Trophoblast cell (in vitro differentiated cells and primary cell): Measurements from ENCODE around the gene STX10.
A peak's percentile ranks its signal among the peaks of the same experiment; 100 is the strongest.

Experiments used
- DNase-seq, 2 donors: peaks; one replicate each; pipeline ENCODE4 v3.0.0-alpha.2; 2016
- H2AFZ ChIP-seq: 2 replicates; pipeline ENCODE4 v1.6.1; 2013; ENCODE audit warnings: low read length, moderate library complexity, mild to moderate bottlenecking; ENCODE audit not compliant: insufficient read depth, poor library complexity
- H2AK5ac ChIP-seq: 2 replicates; pipeline ENCODE4 v1.6.1; 2013; ENCODE audit warnings: mild to moderate bottlenecking, low read length
- H2BK120ac ChIP-seq: 2 replicates; pipeline ENCODE4 v1.6.1; 2013; ENCODE audit warnings: low read length, mild to moderate bottlenecking, moderate library complexity; ENCODE audit not compliant: insufficient read depth, poor library complexity
- H2BK12ac ChIP-seq: 2 replicates; pipeline ENCODE4 v1.6.1; 2013; ENCODE audit warnings: mild to moderate bottlenecking, low read length, moderate library complexity
- H2BK5ac ChIP-seq: 2 replicates; pipeline ENCODE4 v1.6.1; 2013; ENCODE audit warnings: low read length, low read depth, moderate library complexity, mild to moderate bottlenecking; ENCODE audit not compliant: poor library complexity
- H3K14ac ChIP-seq: 2 replicates; pipeline ENCODE4 v1.6.1; 2013; ENCODE audit warnings: mild to moderate bottlenecking, low read length
- H3K18ac ChIP-seq: 2 replicates; pipeline ENCODE4 v1.6.1; 2013; ENCODE audit warnings: mild to moderate bottlenecking, low read length
- H3K23ac ChIP-seq: 2 replicates; pipeline ENCODE4 v1.6.1; 2013; ENCODE audit warnings: low read length
- H3K27ac ChIP-seq: 2 replicates; pipeline ENCODE4 v1.5.1; 2013; ENCODE audit warnings: low read depth, mild to moderate bottlenecking, inconsistent platforms, low read length, moderate library complexity
- H3K27me3 ChIP-seq: 2 replicates; pipeline ENCODE4 v1.6.1; 2013; ENCODE audit warnings: inconsistent platforms, mild to moderate bottlenecking, low read length, moderate library complexity; ENCODE audit not compliant: insufficient read depth
- H3K36me3 ChIP-seq, 2 experiments: 1 replicate in 1 of 2; 2 replicates in 1 of 2; pipeline ENCODE4 v1.6.1; 2013; ENCODE audit warnings: low read length in 2 of 2, mild to moderate bottlenecking in 2 of 2, moderate library complexity in 1 of 2; ENCODE audit not compliant: insufficient read depth in 2 of 2, control insufficient read depth in 1 of 2
- H3K4ac ChIP-seq: 2 replicates; pipeline ENCODE4 v1.6.1; 2013; ENCODE audit warnings: low read depth, mild to moderate bottlenecking, low read length, moderate library complexity
- H3K4me1 ChIP-seq, 2 experiments: 1 replicate in 1 of 2; 2 replicates in 1 of 2; pipeline ENCODE4 v1.6.1; 2013; ENCODE audit warnings: low read length in 2 of 2, mild to moderate bottlenecking in 2 of 2, moderate library complexity in 1 of 2; ENCODE audit not compliant: insufficient read depth in 2 of 2, control insufficient read depth in 1 of 2
- H3K4me2 ChIP-seq: 2 replicates; pipeline ENCODE4 v1.6.1; 2013; ENCODE audit warnings: inconsistent platforms, mild to moderate bottlenecking, low read length, moderate library complexity
- H3K4me3 ChIP-seq: 2 replicates; pipeline ENCODE4 v1.5.1; 2013; ENCODE audit warnings: mild to moderate bottlenecking, low read depth, low read length, inconsistent platforms
- H3K79me1 ChIP-seq: one replicate; pipeline ENCODE4 v1.6.1; 2013; ENCODE audit warnings: low read length
- H3K79me2 ChIP-seq: 2 replicates; pipeline ENCODE4 v1.6.1; 2013; ENCODE audit warnings: low read length, mild to moderate bottlenecking; ENCODE audit not compliant: control insufficient read depth, insufficient read depth, poor library complexity
- H3K9ac ChIP-seq: 2 replicates; pipeline ENCODE4 v1.6.1; 2013; ENCODE audit warnings: mild to moderate bottlenecking, low read length
- H3K9me3 ChIP-seq: 2 replicates; pipeline ENCODE4 v1.6.1; 2013; ENCODE audit warnings: low read depth, mild to moderate bottlenecking, control low read depth, inconsistent platforms, low read length; ENCODE audit not compliant: insufficient read depth
- H4K12ac ChIP-seq: 2 replicates; pipeline ENCODE4 v1.6.1; 2013; ENCODE audit warnings: low read depth, mild to moderate bottlenecking, low read length, moderate library complexity
- H4K8ac ChIP-seq: 2 replicates; pipeline ENCODE4 v1.6.1; 2013; ENCODE audit warnings: low read depth, mild to moderate bottlenecking, low read length, moderate library complexity
- H4K91ac ChIP-seq: one replicate; pipeline ENCODE4 v1.6.1; 2013; ENCODE audit warnings: low read depth, mild to moderate bottlenecking, low read length, moderate library complexity
- WGBS: extraction: QIAGEN DNeasy Blood & Tissue Kit; methylation state at CpG from one replicate; pipeline ENCODE4 v1.1.7; 2013; ENCODE audit warnings: missing lambda C conversion rate; ENCODE audit not compliant: insufficient read length, insufficient coverage; ENCODE audit errors: extremely low coverage; 5-methylcytosine and 5-hydroxymethylcytosine counted together

The STX10 gene

DNA sequence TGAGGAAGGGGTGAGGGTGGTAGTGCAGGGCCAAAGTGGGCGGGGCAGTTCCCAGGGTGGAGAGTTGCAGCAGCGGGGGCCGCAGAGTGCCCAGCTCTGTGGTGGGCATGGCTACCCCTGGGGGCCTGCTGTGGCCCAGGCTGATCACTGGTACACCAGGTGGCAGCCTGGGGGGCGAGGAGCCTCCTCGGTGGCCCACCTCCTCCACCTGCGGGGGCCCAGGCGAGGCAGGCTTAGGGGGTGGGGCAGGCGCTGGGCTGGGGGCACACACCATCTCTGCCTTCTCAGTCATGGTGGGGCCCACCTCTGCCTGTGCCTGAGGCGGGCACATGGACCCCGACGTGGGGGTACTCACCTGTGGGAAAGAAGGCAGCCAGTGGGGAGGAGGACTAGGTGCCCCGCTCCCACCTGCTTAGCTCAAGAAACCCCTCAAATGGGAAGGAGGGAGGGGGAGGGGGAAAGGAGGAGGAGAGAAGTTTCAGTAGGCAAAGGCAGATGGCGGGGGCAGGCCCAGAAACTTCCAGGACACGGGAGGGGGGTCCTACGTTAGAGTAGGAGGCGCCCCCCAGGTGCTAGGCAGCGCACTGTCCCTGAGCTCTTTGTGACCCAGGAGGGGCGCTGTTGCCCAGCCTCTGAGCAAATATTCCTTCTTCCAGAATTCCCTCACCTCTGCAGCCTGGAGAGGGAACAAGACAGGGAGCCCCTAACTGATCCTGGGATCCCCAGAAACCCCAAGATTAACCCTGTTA, 49.2 kb downstream of the STX10 start:
- Histone ChIP-seq H3K79me2 (no peaks in the 10 kb centered on the region), H2BK5ac (no peak overlapping the region), H3K4me2 (no peak overlapping the region), H4K8ac (no peak overlapping the region), H3K4ac (no peak overlapping the region), H4K12ac (no peak overlapping the region), H2AK5ac (no peak overlapping the region), H3K9me3 (peaks cover 8% of the 10 kb centered on the region), H3K9ac (no peak overlapping the region), H2BK12ac (no peak overlapping the region), H2AFZ (no peak overlapping the region), H3K23ac (no peak overlapping the region), H3K36me3 (peaks cover 0 to 1% of the 10 kb centered on the region in 2 experiments), H4K91ac (no peak overlapping the region), H3K4me1 (peaks cover 12 to 14% of the 10 kb centered on the region in 2 experiments), H3K79me1 (peaks cover 5% of the 10 kb centered on the region), H2BK120ac (no peak overlapping the region), H3K18ac (no peak overlapping the region), H3K4me3 (no peak overlapping the region), H3K27me3 (peaks cover 43% of the 10 kb centered on the region), H3K14ac (no peak overlapping the region), H3K27ac (no peak overlapping the region)
- WGBS = no CpG with 5 or more reads among the region's 18 CpGs
- no peak for DNase-seq

- no peak overlapping the region for H3K4ac ChIP-seq
- no peak overlapping the region for H3K9ac ChIP-seq
- WGBS = no CpG with 5 or more reads among the region's 12 CpGs
- peaks cover 5% of the 10 kb centered on the region for H3K79me1 ChIP-seq
- H3K79me2 ChIP-seq = no peaks in the 10 kb centered on the region
- H3K18ac ChIP-seq = no peak overlapping the region
- H4K8ac ChIP-seq = no peak overlapping the region
- no peak for DNase-seq
- H3K23ac ChIP-seq = no peak overlapping the region
- no peaks in the 10 kb centered on the region for H3K36me3 ChIP-seq
- H3K4me3 ChIP-seq = peak overlapping the region; percentile 13
- no peak overlapping the region for H3K27ac ChIP-seq
- H2BK120ac ChIP-seq = no peak overlapping the region
- peaks cover 12 to 14% of the 10 kb centered on the region in 2 experiments for H3K4me1 ChIP-seq
- no peak overlapping the region for H3K14ac ChIP-seq
- peaks cover 51% of the 10 kb centered on the region for H3K27me3 ChIP-seq
- no peak overlapping the region for H2AK5ac ChIP-seq
- no peak overlapping the region for H2BK12ac ChIP-seq
- no peak overlapping the region for H4K12ac ChIP-seq
- no peak overlapping the region for H2AFZ ChIP-seq
- H4K91ac ChIP-seq = no peak overlapping the region
- no peak overlapping the region for H2BK5ac ChIP-seq
- H3K9me3 ChIP-seq = peaks cover 8% of the 10 kb centered on the region
- no peak overlapping the region for H3K4me2 ChIP-seq
Measured at GRCh38 chr19:13100031-13100588, 50.1 kb downstream of the STX10 start.

GRCh38 chr19:13099073-13099999, 50.8 kb downstream of the STX10 start:
- Histone ChIP-seq H3K36me3 (no peaks in the 10 kb centered on the region), H4K91ac (no peak overlapping the region), H3K79me2 (no peaks in the 10 kb centered on the region), H3K4me2 (peak overlapping the region; percentile 51), H2BK120ac (no peak overlapping the region), H2AFZ (no peak overlapping the region), H3K14ac (no peak overlapping the region), H3K4me1 (peaks cover 12 to 14% of the 10 kb centered on the region in 2 experiments), H4K12ac (no peak overlapping the region), H3K79me1 (peaks cover 5% of the 10 kb centered on the region), H3K27ac (no peak overlapping the region), H2BK12ac (no peak overlapping the region), H2AK5ac (no peak overlapping the region), H3K23ac (no peak overlapping the region), H3K9me3 (peaks cover 8% of the 10 kb centered on the region), H3K9ac (no peak overlapping the region), H2BK5ac (no peak overlapping the region), H3K4ac (no peak overlapping the region), H4K8ac (no peak overlapping the region), H3K18ac (no peak overlapping the region), H3K4me3 (no peak overlapping the region), H3K27me3 (peaks cover 59% of the 10 kb centered on the region)
- DNase-seq = peak in 1 of 2 donors; percentile 37
- no CpG with 5 or more reads among the region's 77 CpGs for WGBS

GRCh38 chr19:13098277-13099072, 51.7 kb downstream of the STX10 start:
- no CpG with 5 or more reads among the region's 58 CpGs for WGBS
- H3K9ac ChIP-seq = no peak overlapping the region
- H3K27ac ChIP-seq = no peak overlapping the region
- no peak overlapping the region for H3K14ac ChIP-seq
- H3K27me3 ChIP-seq = peaks cover 62% of the 10 kb centered on the region
- H4K91ac ChIP-seq = no peak overlapping the region
- no peak overlapping the region for H3K18ac ChIP-seq
- H2AK5ac ChIP-seq = no peak overlapping the region
- H3K36me3 ChIP-seq = no peaks in the 10 kb centered on the region
- H3K79me2 ChIP-seq = no peaks in the 10 kb centered on the region
- no peak overlapping the region for H3K4ac ChIP-seq
- peak overlapping the region; percentile 33 for H3K4me2 ChIP-seq
- no peak overlapping the region for H2AFZ ChIP-seq
- no peak overlapping the region for H2BK5ac ChIP-seq
- peaks cover 12 to 14% of the 10 kb centered on the region in 2 experiments for H3K4me1 ChIP-seq
- H3K79me1 ChIP-seq = peaks cover 5% of the 10 kb centered on the region
- peak in 1 of 2 donors; percentile 31 for DNase-seq
- H3K9me3 ChIP-seq = peaks cover 8% of the 10 kb centered on the region
- H4K8ac ChIP-seq = no peak overlapping the region
- no peak overlapping the region for H2BK120ac ChIP-seq
- no peak overlapping the region for H3K23ac ChIP-seq
- H2BK12ac ChIP-seq = no peak overlapping the region
- no peak overlapping the region for H3K4me3 ChIP-seq
- H4K12ac ChIP-seq = no peak overlapping the region
